Measurements from ENCODE around the gene TBRG4. TPM values are rescaled to one million over a fixed set of nuclear protein-coding genes. Genes with fewer than 3 reads are reported as not detected.

Gene TBRG4
- total RNA-seq, 1 experiment from 2014 or later, result 107 TPM

DNA sequence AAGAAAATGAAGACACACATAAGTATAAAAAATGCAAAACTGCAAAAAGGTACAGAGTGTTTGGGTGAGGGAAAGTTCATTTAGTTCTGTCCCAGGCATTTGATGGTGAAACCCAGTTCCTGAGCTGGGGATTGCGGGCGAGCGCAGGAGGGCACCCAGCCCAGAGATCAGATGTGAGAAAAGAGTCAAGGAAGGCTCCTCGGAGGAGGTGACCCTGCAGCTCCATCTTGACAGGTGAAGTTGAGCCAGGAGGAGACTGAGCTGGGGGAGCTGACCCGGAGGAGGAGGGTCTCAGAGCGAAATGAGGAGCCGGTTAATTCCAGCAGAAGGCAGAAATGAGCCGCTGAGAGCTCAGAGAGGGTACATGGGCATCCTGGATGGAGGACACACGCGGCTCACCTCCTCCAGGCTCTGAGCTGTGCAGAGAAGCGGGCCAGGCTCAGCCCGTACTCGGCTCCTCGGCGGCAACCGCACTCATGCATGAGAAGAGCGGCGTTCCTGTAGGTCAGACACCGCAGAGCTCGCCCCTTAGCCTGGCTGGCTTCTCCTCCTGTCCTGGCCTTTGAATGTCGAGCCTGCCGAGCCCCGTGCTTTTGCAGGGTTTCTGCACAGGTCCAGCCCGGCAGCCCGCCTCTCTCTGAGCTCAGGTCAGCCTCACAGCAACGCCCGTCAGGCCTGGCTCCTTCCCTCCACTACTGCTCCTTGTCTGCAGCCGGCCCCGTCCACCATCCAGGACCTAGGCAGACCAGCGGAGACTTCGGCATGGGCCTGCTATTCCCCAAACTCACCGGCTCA, 36.6 kb upstream of the TBRG4 start:
- Histone ChIP-seq H3K9ac (ENCODE audit: low read length) (no peak overlapping the region), H4K20me1 (ENCODE audit: low read length) (no peaks in the 10 kb centered on the region), H3F3A (ENCODE audit: low read length, unreplicated experiment) (no peaks in the 10 kb centered on the region), H3K4me1 (ENCODE audit: insufficient read depth, low read length) (no peaks in the 10 kb centered on the region), H3K27me3 (ENCODE audit: low read length) (no peaks in the 10 kb centered on the region), H3K27ac (ENCODE audit: low read length) (no peak overlapping the region), H3K79me2 (ENCODE audit: low read length) (no peaks in the 10 kb centered on the region), H3K4me3 (ENCODE audit: low read length) (no peak overlapping the region), H2AFZ (ENCODE audit: low read length) (no peak overlapping the region), H3K4me2 (ENCODE audit: low read length) (no peak overlapping the region), H3K9me2 (replicated peaks; ENCODE audit: low read length) (no peaks in the 10 kb centered on the region), H3K9me3 (ENCODE audit: low read length) (no peaks in the 10 kb centered on the region), H3K36me3 (ENCODE audit: low read depth, low read length) (no peaks in the 10 kb centered on the region)
- TF ChIP-seq EZH2 (IDR thresholded peaks at IDR 0.05; ENCODE audit: low read length, unreplicated experiment) (no peak), EZH2phosphoT487 (IDR thresholded peaks at IDR 0.05; ENCODE audit: borderline replicate concordance, low read length) (no peak)
- TF ChIP-seq, protein P1, sequence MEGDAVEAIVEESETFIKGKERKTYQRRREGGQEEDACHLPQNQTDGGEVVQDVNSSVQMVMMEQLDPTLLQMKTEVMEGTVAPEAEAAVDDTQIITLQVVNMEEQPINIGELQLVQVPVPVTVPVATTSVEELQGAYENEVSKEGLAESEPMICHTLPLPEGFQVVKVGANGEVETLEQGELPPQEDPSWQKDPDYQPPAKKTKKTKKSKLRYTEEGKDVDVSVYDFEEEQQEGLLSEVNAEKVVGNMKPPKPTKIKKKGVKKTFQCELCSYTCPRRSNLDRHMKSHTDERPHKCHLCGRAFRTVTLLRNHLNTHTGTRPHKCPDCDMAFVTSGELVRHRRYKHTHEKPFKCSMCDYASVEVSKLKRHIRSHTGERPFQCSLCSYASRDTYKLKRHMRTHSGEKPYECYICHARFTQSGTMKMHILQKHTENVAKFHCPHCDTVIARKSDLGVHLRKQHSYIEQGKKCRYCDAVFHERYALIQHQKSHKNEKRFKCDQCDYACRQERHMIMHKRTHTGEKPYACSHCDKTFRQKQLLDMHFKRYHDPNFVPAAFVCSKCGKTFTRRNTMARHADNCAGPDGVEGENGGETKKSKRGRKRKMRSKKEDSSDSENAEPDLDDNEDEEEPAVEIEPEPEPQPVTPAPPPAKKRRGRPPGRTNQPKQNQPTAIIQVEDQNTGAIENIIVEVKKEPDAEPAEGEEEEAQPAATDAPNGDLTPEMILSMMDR (conservative IDR thresholded peaks at IDR 0.05; ENCODE audit: low read depth, low read length), result no peak
- no TSS peak for BruUV-seq (replicated peaks)
- ChIA-PET CTCF (no interaction called here), POLR2A (ENCODE audit: unreplicated experiment) (no interaction called here)
- intact Hi-C loops (cut with micrococcal nuclease), result no loop called here
- DNase-seq (no peak), ATAC-seq (no peak)

DNA sequence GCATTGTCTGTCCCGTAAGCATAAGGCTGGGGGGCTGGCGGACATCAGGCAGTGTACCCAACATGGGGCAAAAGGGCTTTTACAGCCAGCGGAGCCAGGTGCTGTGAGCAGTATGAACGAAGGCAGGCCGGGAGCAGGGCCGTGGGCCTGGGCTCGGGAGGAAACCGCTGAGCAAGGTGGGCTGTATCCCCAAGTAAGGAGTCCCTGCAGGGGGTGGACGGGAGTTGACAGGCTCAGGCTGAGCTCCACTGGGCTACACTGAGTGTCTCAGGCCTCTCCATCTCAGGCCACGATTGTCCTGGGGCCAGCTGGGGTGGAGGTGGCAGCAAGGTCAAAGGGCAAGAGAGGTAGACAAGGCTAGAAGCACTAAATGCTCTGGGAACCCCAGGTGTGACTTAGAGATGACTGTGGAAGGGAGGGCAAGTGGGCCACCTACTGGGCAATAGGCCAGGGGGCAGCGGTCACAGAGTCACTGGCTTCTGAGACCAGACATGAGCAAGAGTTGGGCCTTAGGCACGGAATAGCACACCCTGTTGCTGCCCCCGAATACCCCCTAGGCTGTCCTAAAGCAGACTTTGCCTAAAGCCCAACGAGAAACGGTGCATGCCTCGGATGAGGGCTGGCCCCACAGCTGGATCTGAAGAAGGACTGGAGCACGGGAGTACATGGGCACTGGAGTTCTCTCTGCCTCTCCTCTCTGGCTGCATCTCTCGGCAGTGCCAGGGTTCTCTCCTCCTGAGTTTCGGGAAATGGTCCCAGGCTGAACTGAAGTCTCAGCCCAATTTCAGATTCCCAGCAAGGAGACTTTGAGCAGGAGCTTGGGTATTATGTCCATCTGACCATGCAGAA, 35.3 kb upstream of the TBRG4 start:
- Histone ChIP-seq H3K9me3 (ENCODE audit: low read length) (no peaks in the 10 kb centered on the region), H3K4me1 (ENCODE audit: insufficient read depth, low read length) (no peaks in the 10 kb centered on the region), H3K4me3 (ENCODE audit: low read length) (no peak overlapping the region), H3K79me2 (ENCODE audit: low read length) (no peaks in the 10 kb centered on the region), H3F3A (ENCODE audit: low read length, unreplicated experiment) (no peaks in the 10 kb centered on the region), H3K9ac (ENCODE audit: low read length) (no peak overlapping the region), H3K36me3 (ENCODE audit: low read depth, low read length) (no peaks in the 10 kb centered on the region), H3K9me2 (replicated peaks; ENCODE audit: low read length) (no peaks in the 10 kb centered on the region), H2AFZ (ENCODE audit: low read length) (no peak overlapping the region), H4K20me1 (ENCODE audit: low read length) (no peaks in the 10 kb centered on the region), H3K27me3 (ENCODE audit: low read length) (no peaks in the 10 kb centered on the region), H3K4me2 (ENCODE audit: low read length) (no peak overlapping the region), H3K27ac (ENCODE audit: low read length) (no peak overlapping the region)
- no peak for DNase-seq
- POLR2A ChIA-PET (ENCODE audit: unreplicated experiment), result no interaction called here
- no peak for ATAC-seq
- BruUV-seq (replicated peaks), result no TSS peak
- CTCF ChIA-PET, result no interaction called here
- intact Hi-C loops (cut with micrococcal nuclease), result no loop called here
- TF ChIP-seq, protein P1 (conservative IDR thresholded peaks at IDR 0.05; ENCODE audit: low read depth, low read length), result no peak
- TF ChIP-seq EZH2phosphoT487 (IDR thresholded peaks at IDR 0.05; ENCODE audit: borderline replicate concordance, low read length) (no peak), EZH2 (IDR thresholded peaks at IDR 0.05; ENCODE audit: low read length, unreplicated experiment) (no peak)

DNA sequence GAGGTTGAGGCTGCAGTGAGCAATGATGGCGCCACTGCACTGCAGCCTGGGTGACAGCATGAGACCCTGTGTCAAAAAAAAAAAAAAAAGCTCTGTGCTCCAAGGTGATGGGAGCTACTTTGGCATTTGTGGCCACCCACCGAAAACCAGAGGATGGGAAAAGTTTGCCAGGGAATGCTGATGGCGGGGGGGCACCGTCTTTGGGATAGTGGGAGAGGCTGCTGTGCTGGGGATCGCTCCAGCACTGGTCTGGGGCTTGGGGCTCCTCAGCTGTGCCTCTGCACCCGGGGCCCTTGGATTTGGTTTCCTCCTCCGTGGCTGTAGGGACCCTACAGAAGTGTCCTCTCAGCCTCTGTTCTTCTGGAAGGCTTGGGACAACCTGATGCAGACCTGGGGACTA, 34.4 kb upstream of the TBRG4 start:
- no peaks in the 10 kb centered on the region for H3K9me3 ChIP-seq (ENCODE audit: low read length)
- H3K27ac ChIP-seq (ENCODE audit: low read length), result no peak overlapping the region
- POLR2A ChIA-PET (ENCODE audit: unreplicated experiment), result no interaction called here
- ATAC-seq (no peak), DNase-seq (no peak)
- H3K4me3 ChIP-seq (ENCODE audit: low read length), result no peak overlapping the region
- H3F3A ChIP-seq (ENCODE audit: low read length, unreplicated experiment), result no peaks in the 10 kb centered on the region
- no peaks in the 10 kb centered on the region for H3K9me2 ChIP-seq (replicated peaks; ENCODE audit: low read length)
- CTCF ChIA-PET, result no interaction called here
- no peaks in the 10 kb centered on the region for H3K36me3 ChIP-seq (ENCODE audit: low read depth, low read length)
- intact Hi-C loops (cut with micrococcal nuclease), result no loop called here
- H3K79me2 ChIP-seq (ENCODE audit: low read length), result no peaks in the 10 kb centered on the region
- no peak overlapping the region for H2AFZ ChIP-seq (ENCODE audit: low read length)
- H3K4me2 ChIP-seq (ENCODE audit: low read length), result no peak overlapping the region
- no TSS peak for BruUV-seq (replicated peaks)
- no peaks in the 10 kb centered on the region for H4K20me1 ChIP-seq (ENCODE audit: low read length)
- H3K9ac ChIP-seq (ENCODE audit: low read length), result no peak overlapping the region
- H3K4me1 ChIP-seq (ENCODE audit: insufficient read depth, low read length), result no peaks in the 10 kb centered on the region
- TF ChIP-seq, protein P1 (conservative IDR thresholded peaks at IDR 0.05; ENCODE audit: low read depth, low read length), result no peak
- TF ChIP-seq EZH2phosphoT487 (IDR thresholded peaks at IDR 0.05; ENCODE audit: borderline replicate concordance, low read length) (no peak), EZH2 (IDR thresholded peaks at IDR 0.05; ENCODE audit: low read length, unreplicated experiment) (no peak)
- no peaks in the 10 kb centered on the region for H3K27me3 ChIP-seq (ENCODE audit: low read length)
